Measurements from ENCODE around the gene CCDC152.

GRCh38 chr5:42784132-42784531 lies 27.5 kb downstream of the CCDC152 start:
- TF ChIP-seq POLR2A (IDR thresholded peaks at IDR 0.05): no peak
- TF ChIP-seq CTCF (IDR thresholded peaks at IDR 0.05): no peak
- no peak for TF ChIP-seq EP300 (IDR thresholded peaks at IDR 0.05)
